Hepatocyte (in vitro differentiated cells): ENCODE measurements around the gene NUMB. TPM values are rescaled to one million over a fixed set of nuclear protein-coding genes. Genes with fewer than 3 reads are reported as not detected.

Experiments used
- DNase-seq: peaks from one replicate; pipeline ENCODE4 v3.0.0-alpha.2; 2016; ENCODE audit warnings: low spot score
- H2AFZ ChIP-seq: fragments of 200-600 bp; sonication (generic); 2 replicates; pipeline ENCODE4 v1.6.0; 2016; ENCODE audit warnings: antibody characterized with exemption, mild to moderate bottlenecking
- H3K27ac ChIP-seq: fragments of 200-600 bp; sonication (generic); 2 replicates; pipeline ENCODE4 v1.5.1; 2016; ENCODE audit warnings: mild to moderate bottlenecking
- H3K27me3 ChIP-seq: fragments of 200-600 bp; sonication (generic); 2 replicates; pipeline ENCODE4 v1.6.1; 2016
- H3K36me3 ChIP-seq: fragments of 200-600 bp; sonication (generic); replicated peaks from 2 replicates; pipeline ENCODE4 v1.5.1; 2016; ENCODE audit warnings: low read depth; ENCODE audit not compliant: insufficient read depth
- H3K4me1 ChIP-seq: fragments of 200-600 bp; sonication (generic); 2 replicates; pipeline ENCODE4 v1.5.1; 2016; ENCODE audit warnings: mild to moderate bottlenecking, moderate library complexity; ENCODE audit not compliant: insufficient read depth
- H3K4me2 ChIP-seq: fragments of 200-600 bp; sonication (generic); 2 replicates; pipeline ENCODE4 v1.6.0; 2016
- H3K4me3 ChIP-seq: fragments of 200-600 bp; sonication (generic); 2 replicates; pipeline ENCODE4 v1.5.1; 2016; ENCODE audit warnings: mild to moderate bottlenecking
- H3K79me2 ChIP-seq: fragments of 200-600 bp; sonication (generic); 2 replicates; pipeline ENCODE4 v1.6.0; 2017; ENCODE audit warnings: mild to moderate bottlenecking
- H3K9me2 ChIP-seq: fragments of 200-600 bp; sonication (generic); replicated peaks from 2 replicates; pipeline ENCODE4 v1.6.0; 2017; ENCODE audit warnings: mild to moderate bottlenecking; ENCODE audit not compliant: insufficient read depth
- H3K9me3 ChIP-seq: fragments of 200-600 bp; sonication (generic); 2 replicates; pipeline ENCODE4 v1.5.1; 2016; ENCODE audit warnings: low read depth, mild to moderate bottlenecking
- H4K20me1 ChIP-seq: fragments of 200-600 bp; sonication (generic); 2 replicates; pipeline ENCODE4 v1.6.0; 2016; ENCODE audit warnings: mild to moderate bottlenecking; ENCODE audit not compliant: insufficient read depth, poor library complexity, severe bottlenecking
- CTCF ChIP-seq: fragments of 200-600 bp; sonication (generic); IDR thresholded peaks from 2 replicates; pipeline ENCODE4 v1.5.1; 2016; ENCODE audit warnings: antibody characterized with exemption, mild to moderate bottlenecking; ENCODE audit not compliant: poor library complexity
- EZH2 ChIP-seq: fragments of 200-600 bp; sonication (generic); IDR thresholded peaks from 2 replicates; pipeline ENCODE4 v1.6.1; 2016; ENCODE audit warnings: antibody characterized with exemption, mild to moderate bottlenecking, borderline replicate concordance
- EZH2phosphoT487 ChIP-seq: fragments of 200-600 bp; sonication (generic); IDR thresholded peaks from one replicate; pipeline ENCODE4 v1.6.1; 2018; ENCODE audit warnings: antibody characterized with exemption, mild to moderate bottlenecking, low read depth, moderate library complexity; ENCODE audit not compliant: unreplicated experiment, severe bottlenecking
- WGBS: methylation state at CpG from one replicate; pipeline ENCODE4 v1.1.6; 2016; ENCODE audit warnings: low lambda C conversion rate; ENCODE audit errors: missing lambda C conversion rate; 5-methylcytosine and 5-hydroxymethylcytosine counted together
- polyA plus RNA-seq: library from polyadenylated mRNA; unstranded; fragments of >200 nt; fragmentation: Nextera tagmentation; extraction: Ambion mirVana; gene quantifications from 2 replicates; pipeline ENCODE4 v1.2.1, GENCODE V29; 2016
- total RNA-seq: library from RNA; depleted of rRNA; stranded (reverse); fragments of >200 nt; gene quantifications from 2 replicates; pipeline ENCODE4 v1.2.3, GENCODE V29; 2014

NUMB gene
- total and polyA plus RNA-seq, 2 experiments from 2014 or later: 35.3 to 45.8 TPM

- DNase-seq: no peak
- H3K4me1 ChIP-seq: peaks cover 7% of the 10 kb centered on the region
- H3K79me2 ChIP-seq: no peaks in the 10 kb centered on the region
- no peak overlapping the region for H2AFZ ChIP-seq
- no peaks in the 10 kb centered on the region for H3K36me3 ChIP-seq
- H3K9me2 ChIP-seq: no peaks in the 10 kb centered on the region
- H3K4me2 ChIP-seq: no peak overlapping the region
- no peaks in the 10 kb centered on the region for H3K27me3 ChIP-seq
- H3K9me3 ChIP-seq: no peaks in the 10 kb centered on the region
- H4K20me1 ChIP-seq: no peaks in the 10 kb centered on the region
- TF ChIP-seq CTCF (no peak), EZH2phosphoT487 (no peak), EZH2 (no peak)
- H3K27ac ChIP-seq: no peak overlapping the region
- H3K4me3 ChIP-seq: no peak overlapping the region
- WGBS: 89% methylated on average over 18 of the region's 18 CpGs
Measured at GRCh38 chr14:73264885-73265720, 193.2 kb downstream of the NUMB start.

- H3K9me2 ChIP-seq: no peaks in the 10 kb centered on the region
- no peaks in the 10 kb centered on the region for H3K4me1 ChIP-seq
- WGBS: 93% methylated on average over 23 of the region's 23 CpGs
- no peaks in the 10 kb centered on the region for H3K9me3 ChIP-seq
- no peak overlapping the region for H2AFZ ChIP-seq
- H3K27me3 ChIP-seq: no peaks in the 10 kb centered on the region
- no peak overlapping the region for H3K4me2 ChIP-seq
- no peaks in the 10 kb centered on the region for H3K36me3 ChIP-seq
- no peaks in the 10 kb centered on the region for H3K79me2 ChIP-seq
- TF ChIP-seq CTCF (no peak), EZH2 (no peak), EZH2phosphoT487 (no peak)
- no peak for DNase-seq
- no peak overlapping the region for H3K27ac ChIP-seq
- H4K20me1 ChIP-seq: no peaks in the 10 kb centered on the region
- H3K4me3 ChIP-seq: no peak overlapping the region
Measured at GRCh38 chr14:73264080-73264884, 194.1 kb downstream of the NUMB start.

GRCh38 chr14:73263606-73264005, 194.7 kb downstream of the NUMB start:
- no peaks in the 10 kb centered on the region for H3K36me3 ChIP-seq
- 89% methylated on average over 7 of the region's 7 CpGs for WGBS

More at GRCh38 chr14:73263606-73264005, 194.7 kb downstream of the NUMB start:
- H3K4me3 ChIP-seq: no peak overlapping the region
- H3K9me2 ChIP-seq: no peaks in the 10 kb centered on the region
- H3K4me1 ChIP-seq: no peaks in the 10 kb centered on the region
- no peak for TF ChIP-seq EZH2phosphoT487
- no peaks in the 10 kb centered on the region for H3K9me3 ChIP-seq
- no peaks in the 10 kb centered on the region for H3K79me2 ChIP-seq
- H3K4me2 ChIP-seq: no peak overlapping the region
- no peaks in the 10 kb centered on the region for H4K20me1 ChIP-seq
- no peaks in the 10 kb centered on the region for H3K27me3 ChIP-seq
- no peak for DNase-seq
- H2AFZ ChIP-seq: no peak overlapping the region
- no peak overlapping the region for H3K27ac ChIP-seq
